ENCODE measurements around the gene FEV.

DNA sequence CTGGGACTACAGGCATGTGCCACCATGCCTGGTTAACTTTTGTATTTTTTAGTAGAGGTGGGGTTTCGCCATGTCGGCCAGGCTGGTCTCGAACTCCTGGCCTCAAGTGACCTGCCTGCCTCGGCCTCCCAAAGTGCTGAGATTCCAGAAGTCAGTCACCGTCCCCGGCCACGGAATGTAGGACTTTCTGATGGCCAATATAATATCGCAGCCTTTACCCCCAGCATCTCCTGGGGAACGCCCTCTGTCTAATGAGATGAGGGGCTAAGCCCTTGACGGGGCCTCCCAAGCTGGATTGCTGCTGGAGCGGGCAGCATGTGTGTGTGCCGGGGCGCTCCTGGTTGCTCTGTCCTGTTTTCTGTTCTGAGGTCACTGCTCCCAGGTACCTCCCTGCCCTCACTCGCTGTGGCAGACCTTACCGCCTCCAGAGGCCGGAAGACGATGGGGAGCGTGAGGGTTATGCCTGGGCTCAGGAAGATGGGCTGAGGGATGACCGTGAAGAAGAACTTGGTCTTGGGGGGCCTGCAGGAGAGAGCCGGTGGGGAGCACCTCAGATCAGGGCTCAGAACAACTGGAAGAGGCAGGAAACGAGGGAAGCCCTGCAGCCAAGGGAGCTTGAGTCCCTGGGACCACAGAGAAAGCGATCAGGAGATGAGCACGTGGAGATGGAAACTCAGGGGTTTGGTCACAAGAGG, 47.2 kb upstream of the FEV start:
- TF ChIP-seq, protein P1, sequence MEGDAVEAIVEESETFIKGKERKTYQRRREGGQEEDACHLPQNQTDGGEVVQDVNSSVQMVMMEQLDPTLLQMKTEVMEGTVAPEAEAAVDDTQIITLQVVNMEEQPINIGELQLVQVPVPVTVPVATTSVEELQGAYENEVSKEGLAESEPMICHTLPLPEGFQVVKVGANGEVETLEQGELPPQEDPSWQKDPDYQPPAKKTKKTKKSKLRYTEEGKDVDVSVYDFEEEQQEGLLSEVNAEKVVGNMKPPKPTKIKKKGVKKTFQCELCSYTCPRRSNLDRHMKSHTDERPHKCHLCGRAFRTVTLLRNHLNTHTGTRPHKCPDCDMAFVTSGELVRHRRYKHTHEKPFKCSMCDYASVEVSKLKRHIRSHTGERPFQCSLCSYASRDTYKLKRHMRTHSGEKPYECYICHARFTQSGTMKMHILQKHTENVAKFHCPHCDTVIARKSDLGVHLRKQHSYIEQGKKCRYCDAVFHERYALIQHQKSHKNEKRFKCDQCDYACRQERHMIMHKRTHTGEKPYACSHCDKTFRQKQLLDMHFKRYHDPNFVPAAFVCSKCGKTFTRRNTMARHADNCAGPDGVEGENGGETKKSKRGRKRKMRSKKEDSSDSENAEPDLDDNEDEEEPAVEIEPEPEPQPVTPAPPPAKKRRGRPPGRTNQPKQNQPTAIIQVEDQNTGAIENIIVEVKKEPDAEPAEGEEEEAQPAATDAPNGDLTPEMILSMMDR (IDR thresholded peaks at IDR 0.05), result no peak
- no peak for TF ChIP-seq POLR2A (IDR thresholded peaks at IDR 0.05)
